GM12801 (cell line): ENCODE data around the gene DSCAM.

ENCODE experiments used
- CTCF ChIP-seq: IDR thresholded peaks from one replicate; pipeline ENCODE4 v1.5.1; 2011; ENCODE audit warnings: control low read depth; ENCODE audit not compliant: insufficient read length; ENCODE audit errors: extremely low read depth

DSCAM gene

DNA sequence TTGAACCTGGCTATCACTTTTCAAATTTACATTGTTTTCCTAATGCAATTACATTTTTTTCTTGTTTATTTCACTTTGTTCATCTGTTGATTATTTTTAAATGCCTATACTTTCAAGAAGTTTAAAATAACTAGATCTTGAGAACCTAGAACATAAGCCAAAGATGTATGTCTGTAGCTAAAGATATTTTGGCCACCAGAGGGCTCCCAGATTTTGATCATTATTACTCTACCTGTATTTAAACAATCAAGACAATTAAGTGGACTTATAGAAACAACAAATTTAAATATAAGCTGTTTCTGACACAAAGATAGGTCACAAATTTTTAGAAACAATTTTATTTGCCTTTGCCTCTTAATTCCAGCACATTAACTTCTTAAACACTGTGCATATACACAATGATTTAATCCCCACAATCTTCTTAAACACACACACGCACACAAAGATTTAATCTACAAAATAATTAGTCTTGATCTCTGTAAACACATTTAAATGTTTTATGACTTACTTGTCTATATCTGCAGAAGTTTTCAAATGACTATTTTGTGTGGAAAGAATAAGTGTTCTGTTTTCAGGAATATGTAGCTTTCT lies 380.0 kb downstream of the DSCAM start:
- no peak for TF ChIP-seq CTCF

DNA sequence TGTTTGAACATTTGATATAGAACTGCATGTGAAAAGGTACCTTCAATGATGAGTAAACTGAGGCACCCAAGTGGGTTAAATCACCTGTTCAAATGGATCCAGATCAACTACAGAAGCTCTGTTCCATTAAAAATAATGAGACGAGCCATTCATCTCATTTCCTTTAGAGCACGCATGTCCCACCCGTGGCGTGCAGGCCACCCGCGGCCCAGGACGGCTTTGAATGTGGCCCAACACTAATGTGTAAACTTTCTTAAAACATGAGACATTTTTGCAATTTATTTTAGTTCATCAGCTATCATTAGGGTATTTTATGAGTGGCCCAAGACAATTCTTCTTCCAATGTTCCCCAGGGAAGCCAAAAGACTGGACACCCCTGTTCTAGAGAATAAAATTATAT lies 381.6 kb downstream of the DSCAM start:
- no peak for TF ChIP-seq CTCF

DNA sequence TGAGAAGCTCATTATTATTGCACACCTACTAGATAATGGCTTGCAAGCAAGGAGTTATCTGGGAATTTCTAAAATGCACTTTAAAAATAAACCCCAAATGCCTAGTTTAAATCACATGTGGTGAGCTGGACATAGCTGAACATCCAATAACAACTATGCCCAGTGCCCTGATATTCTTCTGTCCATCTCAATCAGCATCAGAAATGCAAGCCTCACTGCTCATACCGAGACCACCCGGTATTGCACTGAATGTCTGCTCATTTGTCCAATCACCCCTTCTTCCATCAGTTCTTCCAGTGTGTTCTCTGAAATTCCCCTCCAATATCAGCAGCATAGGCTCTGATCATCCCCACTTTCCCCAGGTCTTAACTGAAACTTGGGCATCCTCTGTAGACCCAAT lies 383.8 kb downstream of the DSCAM start:
- TF ChIP-seq CTCF: no peak

GRCh38 chr21:40461008-40461407 lies 385.9 kb downstream of the DSCAM start:
- TF ChIP-seq CTCF: no peak

DNA sequence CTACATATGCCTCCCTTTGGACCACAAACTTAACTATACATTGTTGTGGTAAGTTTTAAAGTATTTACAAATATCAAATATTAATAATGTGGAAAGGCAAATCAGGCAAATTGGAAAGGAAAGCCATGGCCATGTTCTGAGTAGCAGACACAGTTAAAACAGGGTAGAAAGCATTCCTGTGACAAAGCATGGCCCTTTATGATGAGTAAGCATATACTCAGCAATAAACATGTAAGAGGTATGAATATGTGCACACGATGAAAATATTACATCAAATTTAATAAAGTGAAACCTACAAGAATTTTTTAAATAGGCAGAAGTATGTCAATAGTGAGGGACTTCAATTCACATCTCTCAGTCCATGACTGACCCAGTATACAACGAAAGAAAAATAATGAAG lies 389.2 kb downstream of the DSCAM start:
- TF ChIP-seq CTCF: no peak

DNA sequence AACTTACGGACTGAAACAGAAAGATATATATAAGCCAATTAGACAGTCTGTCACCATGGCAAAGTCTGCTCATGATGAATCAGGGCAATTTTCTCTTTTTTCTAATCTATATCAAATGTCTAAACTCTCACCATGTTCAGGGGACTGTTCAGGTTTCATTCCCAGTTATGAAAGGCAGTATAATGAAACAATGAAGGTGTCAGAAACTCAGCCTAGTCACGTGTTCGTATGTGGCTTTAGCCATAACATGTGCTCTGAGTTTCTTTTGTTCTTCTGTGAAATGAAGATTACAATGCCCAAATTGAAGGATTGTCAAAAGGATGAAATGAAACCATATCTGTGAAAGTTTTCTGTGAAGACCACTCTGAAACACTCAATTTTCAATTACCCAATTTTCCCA lies 392.9 kb downstream of the DSCAM start:
- TF ChIP-seq CTCF: no peak

DNA sequence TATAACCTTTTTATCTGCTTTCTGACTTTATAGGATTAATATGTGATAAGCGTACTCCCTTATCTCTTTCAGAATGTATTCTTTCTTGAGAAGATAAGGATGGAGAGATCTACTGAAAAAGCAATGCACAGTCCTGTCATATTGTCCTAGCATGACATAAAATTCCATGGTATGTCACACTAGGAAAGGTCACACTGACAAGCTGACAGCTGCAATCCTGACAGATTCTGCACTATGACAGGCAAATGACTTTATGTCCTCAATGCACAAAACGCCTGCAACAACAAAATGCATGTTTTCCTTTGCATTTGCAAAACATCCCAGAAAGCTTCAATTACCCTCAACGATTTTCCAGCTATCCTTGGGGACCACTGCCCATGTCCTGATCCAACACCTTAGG lies 393.8 kb downstream of the DSCAM start:
- no peak for TF ChIP-seq CTCF

DNA sequence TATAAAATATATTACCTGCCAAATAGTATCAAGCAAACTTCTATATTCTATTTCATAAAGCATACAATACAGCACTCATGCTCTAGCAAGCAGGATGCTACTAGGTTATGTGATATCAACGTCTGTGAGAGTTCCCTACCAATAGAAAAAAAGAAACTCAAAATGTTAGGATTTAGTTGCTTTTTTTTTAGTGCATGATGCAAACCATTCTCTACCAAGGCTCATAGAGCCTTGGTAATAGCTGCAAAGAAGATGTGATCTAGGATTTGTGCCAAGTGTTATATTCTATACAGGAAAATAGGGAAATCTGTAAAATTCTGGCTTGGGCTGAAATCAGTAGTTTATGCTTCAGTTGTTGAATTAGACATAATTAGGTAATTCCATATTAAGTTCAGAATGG lies 394.4 kb downstream of the DSCAM start:
- no peak for TF ChIP-seq CTCF
